WI38 (cell line): ENCODE measurements around the gene PPP1R3A.
"Not testable (repeated sequence)": the region's sequence is repeated elsewhere in the genome, so short reads cannot be mapped to it uniquely, and the experiment has no call there.

ENCODE experiments used
- H3K4me3 ChIP-seq: 2 replicates; pipeline ENCODE4 v1.5.1; 2011; ENCODE audit warnings: low read depth, mild to moderate bottlenecking, control low read depth, low read length
- CTCF ChIP-seq: IDR thresholded peaks from 2 replicates; pipeline ENCODE4 v1.5.1; 2012; ENCODE audit warnings: low read depth, mild to moderate bottlenecking, control low read depth, low read length

Gene PPP1R3A

DNA sequence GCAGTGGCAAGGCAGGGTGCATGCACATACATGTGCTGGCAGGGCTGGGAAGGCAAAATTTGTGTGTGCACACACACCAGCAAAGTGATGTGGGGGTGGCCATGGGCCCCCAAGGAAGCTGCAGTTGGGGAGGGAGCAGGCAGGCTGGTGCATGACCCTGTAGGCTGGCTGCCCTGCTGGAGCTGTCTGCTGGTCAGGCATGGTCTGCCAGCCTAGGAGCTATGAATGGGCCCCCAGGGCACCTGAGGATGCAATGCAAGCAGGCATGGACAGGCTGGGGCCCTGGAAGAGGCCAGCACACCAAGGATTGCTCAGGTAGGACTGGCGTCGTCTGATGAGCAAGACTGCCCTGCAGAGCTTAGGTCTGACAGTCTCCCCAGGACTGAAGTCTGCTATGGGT, 18.2 kb upstream of the PPP1R3A start:
- no peak for TF ChIP-seq CTCF
- no peak overlapping the region for H3K4me3 ChIP-seq

- no peak overlapping the region for H3K4me3 ChIP-seq
- no peak for TF ChIP-seq CTCF
Measured at GRCh38 chr7:113936535-113936934, 17.7 kb upstream of the PPP1R3A start.

GRCh38 chr7:113929389-113929788, 10.6 kb upstream of the PPP1R3A start:
- H3K4me3 ChIP-seq: not testable (repeated sequence)

GRCh38 chr7:113928112-113928511, 9.3 kb upstream of the PPP1R3A start:
- no peak overlapping the region for H3K4me3 ChIP-seq
- no peak for TF ChIP-seq CTCF

DNA sequence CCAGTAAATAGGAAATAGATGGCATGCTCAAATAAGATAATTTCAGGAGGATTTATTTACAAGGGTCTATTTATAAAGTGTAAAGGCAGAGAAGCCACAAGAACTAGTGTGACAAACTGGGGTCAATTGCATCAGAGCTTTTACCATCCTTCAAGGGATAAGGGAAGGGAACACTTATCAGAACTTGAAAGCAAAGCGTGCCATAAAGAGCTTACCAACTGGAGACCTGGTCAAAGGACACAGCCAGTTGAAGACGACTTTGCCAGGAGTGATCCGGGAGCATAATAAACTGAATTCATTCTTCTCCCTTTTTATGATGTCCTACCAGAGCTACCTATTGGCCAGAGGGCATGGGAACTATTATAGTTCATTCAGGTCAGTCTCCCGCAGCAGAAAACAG, 3.2 kb upstream of the PPP1R3A start:
- TF ChIP-seq CTCF: no peak
- H3K4me3 ChIP-seq: no peak overlapping the region

GRCh38 chr7:113921363-113921762, 2.6 kb upstream of the PPP1R3A start:
- TF ChIP-seq CTCF: no peak

DNA sequence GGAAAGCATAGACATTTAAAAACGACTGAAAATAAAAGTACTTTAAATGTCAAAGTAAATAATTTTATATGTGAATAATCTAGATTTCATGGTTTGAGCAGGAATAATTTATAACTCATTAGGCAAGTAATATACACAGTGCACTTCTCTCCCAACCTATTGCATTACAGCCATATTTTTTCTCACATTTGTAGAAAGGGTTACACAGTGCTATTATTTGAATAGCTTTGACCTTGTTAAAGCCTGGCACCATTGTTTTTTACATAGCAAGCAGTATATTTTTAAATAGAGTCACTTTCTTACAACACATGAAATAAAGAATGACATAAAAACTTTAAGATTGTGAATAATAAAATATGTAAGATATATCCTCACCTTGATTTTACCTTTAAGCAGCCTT, 969 bp downstream of the PPP1R3A start:
- no peak overlapping the region for H3K4me3 ChIP-seq
- no peak for TF ChIP-seq CTCF

More at GRCh38 chr7:113921363-113921762, 2.6 kb upstream of the PPP1R3A start:
- no peak overlapping the region for H3K4me3 ChIP-seq

DNA sequence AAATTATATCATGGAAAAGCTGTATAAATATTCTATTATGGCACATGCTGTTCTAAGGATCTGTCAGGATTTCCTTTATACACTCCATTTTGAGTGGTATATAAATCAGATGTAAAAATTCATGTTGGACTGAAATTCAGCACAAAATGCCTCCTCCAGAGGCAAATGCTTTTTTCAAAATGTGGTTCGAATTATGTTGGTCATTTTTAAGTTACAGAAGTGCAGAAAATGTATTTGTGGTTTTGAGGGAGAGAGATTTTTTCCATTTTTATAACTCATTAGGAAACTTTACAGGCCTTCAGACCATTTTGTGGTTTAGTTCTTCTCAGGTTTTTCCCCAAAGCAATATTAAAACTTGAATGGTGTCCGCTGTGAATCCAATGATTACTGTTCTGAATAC, 2.9 kb downstream of the PPP1R3A start:
- H3K4me3 ChIP-seq: no peak overlapping the region
- TF ChIP-seq CTCF: no peak
